Astrocyte of the cerebellum (primary cell): ENCODE results near the gene PKIG.

ENCODE experiments used
- DNase-seq: peaks from one replicate; pipeline ENCODE4 v3.0.0-alpha.2; 2011; ENCODE audit warnings: low read depth
- H3K4me3 ChIP-seq: 2 replicates; pipeline ENCODE4 v1.5.1; 2011; ENCODE audit warnings: mild to moderate bottlenecking, low read depth, low read length, moderate library complexity
- CTCF ChIP-seq: IDR thresholded peaks from 2 replicates; pipeline ENCODE4 v1.5.1; 2012; ENCODE audit warnings: low read length, low read depth, moderate library complexity, mild to moderate bottlenecking; ENCODE audit errors: missing control alignments
- in situ Hi-C: cut with HindIII; loops from 2 replicates; pipeline ENCODE4 v1.10.0; 2017; ENCODE audit warnings: low sequenced_read_pairs

PKIG gene

GRCh38 chr20:44666066-44666465 lies 83.7 kb downstream of the PKIG start:
- H3K4me3 ChIP-seq = no peak overlapping the region
- in situ Hi-C loops = loop anchor here (10.0 kb wide), 1 partner anchor 69 kb away; no protein-coding TSS in a partner anchor
- DNase-seq = no peak
- no peak for TF ChIP-seq CTCF
